H1 (cell line): ENCODE data around the gene SHISA8. TPM values are rescaled to one million over a fixed set of nuclear protein-coding genes. Genes with fewer than 3 reads are reported as not detected.

Experiments
- CBX8 ChIP-seq: fragments of 300-800, 300-1000 bp; sonication (generic); IDR thresholded peaks from 2 replicates; pipeline ENCODE4 v1.7.1; 2016; ENCODE audit warnings: low read depth, low read length, borderline replicate concordance
- CHD1 ChIP-seq: IDR thresholded peaks from 2 replicates; pipeline ENCODE4 v1.6.1; 2012; ENCODE audit warnings: low read depth, low read length, improper control_type of control experiment
- CREB1 ChIP-seq: IDR thresholded peaks from 2 replicates; pipeline ENCODE4 v1.6.1; 2012; ENCODE audit warnings: inconsistent platforms
- EP300 ChIP-seq, 2 experiments: IDR thresholded peaks; 1 replicate in 1 of 2; 2 replicates in 1 of 2; pipeline ENCODE4 v1.6.1; 2011 to 2012; ENCODE audit warnings: low read depth in 2 of 2, low read length in 2 of 2, mild to moderate bottlenecking in 2 of 2, borderline replicate concordance in 1 of 2, inconsistent platforms in 1 of 2, moderate library complexity in 1 of 2
- EZH2 ChIP-seq: fragments of 200-600 bp; sonication (generic); IDR thresholded peaks from 2 replicates; pipeline ENCODE4 v1.7.1; 2012; ENCODE audit warnings: low read depth, mild to moderate bottlenecking, moderate library complexity, low read length, inconsistent platforms; ENCODE audit not compliant: severe bottlenecking
- KDM4A ChIP-seq: IDR thresholded peaks from one replicate; pipeline ENCODE4 v1.7.1; 2012; ENCODE audit warnings: low read depth, mild to moderate bottlenecking, moderate library complexity, low read length, inconsistent platforms; ENCODE audit not compliant: severe bottlenecking
- NANOG ChIP-seq: IDR thresholded peaks from 2 replicates; pipeline ENCODE4 v1.6.1; 2011; ENCODE audit warnings: low read length, low read depth, mild to moderate bottlenecking, inconsistent platforms; ENCODE audit not compliant: insufficient read depth, poor library complexity, severe bottlenecking
- RFX5 ChIP-seq: IDR thresholded peaks from 2 replicates; pipeline ENCODE4 v1.6.1; 2011; ENCODE audit warnings: low read depth, low read length, improper control_type of control experiment, borderline replicate concordance
- TBP ChIP-seq: IDR thresholded peaks from 2 replicates; pipeline ENCODE4 v1.6.1; 2011; ENCODE audit warnings: low read depth, low read length, improper control_type of control experiment
- TEAD4 ChIP-seq: IDR thresholded peaks from 2 replicates; pipeline ENCODE4 v1.6.1; 2012; ENCODE audit warnings: low read depth, low read length, inconsistent platforms, mixed read lengths
- polyA plus RNA-seq, 7 experiments: library from polyadenylated mRNA; depleted of rRNA in 3 of 7; stranded (reverse) in 5 of 7; unstranded in 2 of 7; fragments of >200 nt in 5 of 7; fragments of 200-250 nt in 2 of 7; gene quantifications; 1 replicate in 5 of 7; 2 replicates in 1 of 7; 4 replicates in 1 of 7; pipeline versions ENCODE4 v1.2.1 to v1.2.3, GENCODE V29; 2011 to 2013; ENCODE audit warnings: missing spikeins in 2 of 7, mixed read lengths in 2 of 7
- total RNA-seq: library from RNA; stranded (reverse); fragmentation: NEBNext Ultra II Directional; extraction: Animal tissue kit (Norgen Biotek cat#: 25700); gene quantifications from 2 replicates; pipeline ENCODE4 v1.2.1, GENCODE V29; 2021

The SHISA8 gene
- total and polyA plus RNA-seq, 2 of the 8 experiments (the other 6 are each of a cell fraction or from before 2014, with no cell fraction given): 0.14 to 0.89 TPM

DNA sequence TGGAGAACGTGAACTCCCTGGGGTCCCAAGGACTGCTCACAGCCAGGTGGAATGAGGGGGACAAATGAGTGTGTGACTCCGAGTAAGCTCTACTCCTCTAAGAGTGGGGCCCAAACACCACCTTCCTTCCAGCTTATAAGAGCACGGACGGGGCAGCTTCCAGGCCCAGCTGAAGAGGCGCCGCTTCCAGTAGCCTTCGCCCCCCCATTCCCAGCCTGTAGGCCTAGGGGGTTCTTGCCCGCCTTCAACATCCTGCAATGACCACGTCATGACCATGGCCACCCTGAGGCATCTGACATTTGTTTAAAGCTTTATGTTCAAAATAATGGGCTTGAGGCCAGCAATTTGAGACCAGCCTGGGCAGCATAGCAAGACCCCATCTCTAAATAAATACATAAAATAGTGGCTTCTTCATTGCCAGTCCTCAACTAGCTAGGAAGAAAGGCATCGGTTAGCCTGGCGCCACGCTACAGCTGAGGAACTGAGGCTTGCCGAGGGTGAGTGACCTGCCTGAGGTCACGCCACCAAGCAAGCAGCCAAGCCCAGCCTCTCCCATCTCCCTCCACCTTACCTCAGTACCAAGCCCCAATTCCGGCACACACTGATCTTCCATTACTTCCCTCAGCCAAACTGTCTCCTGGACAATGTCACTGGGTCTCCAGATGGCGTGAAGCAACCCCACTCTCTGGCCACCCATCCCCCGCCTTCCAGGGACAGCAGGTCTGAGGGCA lies 19.6 kb upstream of the SHISA8 start (continued):
- TF ChIP-seq RFX5 (no peak), CHD1 (no peak), NANOG (no peak), TBP (no peak), KDM4A (no peak), EZH2 (no peak), EP300 (IDR thresholded peaks at IDR 0.05; ENCODE audit: borderline replicate concordance in 1 of 2, low read depth in 2 of 2, low read length in 2 of 2) (no peak), CREB1 (no peak), TEAD4 (no peak), CBX8 (no peak)
